Pons (tissue), 1 donor: ENCODE measurements around the gene OXLD1.
"Not testable (repeated sequence)": the region's sequence is repeated elsewhere in the genome, so short reads cannot be mapped to it uniquely, and the experiment has no call there.

Experiments
- DNase-seq: peaks from one replicate; pipeline ENCODE4 v3.0.0-alpha.2; 2016; ENCODE audit warnings: low spot score

Gene OXLD1

DNA sequence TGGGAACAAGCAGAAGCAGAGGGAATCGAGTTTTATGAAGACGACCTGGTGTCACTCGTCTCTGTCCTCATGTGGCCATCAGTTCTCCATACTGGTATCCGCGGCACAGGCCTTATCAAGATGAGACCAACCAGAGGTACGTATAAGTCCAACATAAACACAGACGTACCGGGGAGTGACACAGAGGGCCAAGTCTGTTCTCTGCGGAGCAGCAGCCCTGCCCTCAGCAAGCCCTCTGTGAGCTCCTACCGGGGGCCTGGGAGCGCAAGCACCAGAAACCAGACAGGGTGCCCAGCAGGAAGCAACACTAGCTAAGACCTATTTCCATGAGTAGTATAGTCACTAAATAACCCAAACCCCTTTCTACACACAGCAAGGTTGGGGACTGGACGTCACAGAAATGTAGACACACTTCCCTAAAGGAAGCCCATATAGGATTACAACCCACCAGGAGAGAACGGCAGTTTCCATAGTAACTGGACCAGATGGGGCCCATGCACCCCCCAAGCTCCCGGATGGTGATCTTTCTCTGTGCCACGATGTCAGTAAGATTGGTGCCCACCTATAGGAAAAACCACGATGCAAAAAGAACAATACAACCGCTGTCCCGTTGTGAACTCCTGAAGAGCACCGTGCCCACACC lies 16.3 kb upstream of the OXLD1 start:
- DNase-seq, result no peak

DNA sequence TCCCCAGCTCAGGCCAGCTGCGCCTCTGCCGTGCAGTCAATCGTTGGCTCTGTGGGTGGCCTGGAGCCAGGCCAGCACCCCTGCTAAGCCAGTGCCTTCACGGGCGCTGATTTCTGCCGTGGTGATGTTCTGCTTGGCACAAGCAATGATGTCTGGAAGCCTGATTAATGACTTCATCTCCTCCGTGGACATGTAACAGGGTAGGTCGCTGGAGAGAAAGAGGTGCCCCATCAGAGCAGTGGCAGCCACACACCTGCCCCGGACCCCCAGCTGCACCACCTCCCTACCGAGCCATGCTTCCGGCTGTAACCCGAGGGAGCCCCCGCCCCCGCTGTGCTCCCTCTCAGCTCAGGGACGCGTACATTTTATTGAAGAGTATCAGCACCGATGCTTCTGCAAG lies 15.3 kb upstream of the OXLD1 start:
- DNase-seq, result no peak

DNA sequence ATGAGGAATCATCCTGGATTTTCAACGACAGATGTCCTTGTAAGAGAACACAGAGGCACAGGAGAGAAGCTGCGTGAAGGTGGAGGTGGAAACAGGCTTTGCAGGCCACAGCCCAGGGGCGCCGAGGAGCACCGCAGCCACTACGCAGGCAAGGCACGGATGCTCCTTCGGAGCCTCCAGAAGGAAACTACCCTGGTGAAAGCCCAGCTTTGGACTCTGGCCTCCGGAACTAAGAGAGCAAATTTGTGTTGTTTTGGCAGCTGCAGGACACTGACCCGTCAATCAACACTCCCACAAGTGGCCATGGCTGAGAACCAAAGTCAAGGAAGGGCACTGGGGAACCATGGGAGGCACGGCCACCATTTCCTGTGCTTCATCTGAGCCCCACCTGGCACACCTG lies 13.7 kb upstream of the OXLD1 start:
- no peak for DNase-seq

DNA sequence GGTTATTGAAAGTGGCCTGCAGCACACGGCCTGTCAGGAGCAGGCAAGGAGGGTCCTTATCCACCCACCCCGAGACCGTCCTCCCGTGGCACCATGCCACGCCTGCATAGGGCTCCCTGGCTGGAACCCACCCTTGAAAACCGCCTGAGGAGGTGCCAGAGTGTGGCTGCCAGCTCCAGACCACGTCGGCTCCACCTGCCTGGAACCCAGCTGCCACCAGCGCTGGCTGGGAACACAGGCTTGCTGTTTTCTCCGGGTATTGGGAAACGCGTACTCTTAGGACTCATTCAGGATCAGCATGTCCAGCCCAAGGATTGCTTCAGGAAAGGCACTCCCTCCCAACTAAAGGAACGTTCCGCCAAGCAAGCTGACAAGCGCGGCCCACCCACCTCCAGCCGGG lies 10.5 kb upstream of the OXLD1 start:
- DNase-seq, result no peak

DNA sequence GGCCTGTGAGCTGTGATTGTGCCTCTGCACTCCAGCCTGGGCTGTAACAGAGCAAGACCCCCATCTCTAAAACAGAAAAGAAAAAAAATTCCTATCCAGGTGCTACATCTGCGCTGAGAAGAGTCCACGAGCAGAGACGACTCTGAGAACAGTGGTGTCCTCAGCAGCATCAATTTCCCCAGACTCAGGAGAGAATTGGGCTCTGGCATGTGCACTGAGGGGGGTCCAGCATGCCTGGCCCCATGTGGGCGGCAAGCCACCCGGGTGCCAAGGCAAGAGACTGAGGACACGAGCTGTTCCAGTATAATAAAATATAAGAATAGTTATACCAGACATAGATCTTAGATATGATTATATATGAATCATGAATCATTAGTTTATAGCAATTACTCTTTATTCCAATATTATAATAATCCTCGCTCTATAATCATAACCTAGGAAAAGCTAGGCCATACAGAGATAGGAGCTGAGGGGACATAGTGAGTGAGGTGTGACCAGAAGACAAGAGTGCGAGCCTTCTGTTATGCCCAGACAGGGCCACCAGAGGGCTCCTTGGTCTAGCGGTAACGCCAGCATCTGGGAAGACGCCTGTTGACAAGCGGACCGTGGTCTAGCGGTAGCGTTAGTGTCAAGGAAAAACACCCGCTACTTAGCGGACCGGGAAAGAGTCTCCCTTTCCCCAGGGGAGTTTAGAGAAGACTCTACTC lies 9.3 kb upstream of the OXLD1 start:
- not testable (repeated sequence) for DNase-seq

DNA sequence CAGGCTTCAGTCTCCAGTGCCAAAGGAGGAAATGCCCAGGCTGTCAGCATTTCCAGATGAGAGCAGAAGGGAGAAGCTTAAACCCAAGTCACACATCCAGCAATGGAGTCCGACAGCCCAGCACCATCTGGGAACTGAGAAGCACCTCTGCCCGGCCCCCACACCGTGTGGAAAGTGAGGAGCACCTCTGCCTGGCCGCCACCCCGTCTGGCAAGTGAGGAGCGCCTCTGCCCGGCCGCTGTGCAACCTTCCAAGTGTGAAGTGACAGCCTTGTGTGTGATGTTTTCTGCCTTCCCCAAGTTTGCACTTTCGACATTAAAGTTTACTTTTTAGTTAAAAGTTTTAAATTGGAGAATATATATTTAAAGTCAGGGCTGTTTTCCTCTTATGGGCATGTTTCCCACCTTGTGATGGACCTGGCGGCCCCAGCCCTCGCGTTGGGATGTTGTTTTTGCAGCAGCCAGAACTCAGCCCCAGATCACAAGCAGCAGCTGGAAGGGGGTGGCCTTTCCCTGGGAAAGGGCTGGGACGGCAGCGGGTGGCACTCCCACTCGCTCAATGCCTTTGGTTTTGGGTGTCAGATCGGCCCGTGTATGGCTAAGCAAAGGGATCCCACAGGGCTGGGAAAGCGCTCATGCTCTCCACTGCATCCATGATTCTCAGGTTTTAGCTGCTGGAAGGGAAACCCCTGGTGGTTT lies 7.3 kb upstream of the OXLD1 start:
- no peak for DNase-seq

DNA sequence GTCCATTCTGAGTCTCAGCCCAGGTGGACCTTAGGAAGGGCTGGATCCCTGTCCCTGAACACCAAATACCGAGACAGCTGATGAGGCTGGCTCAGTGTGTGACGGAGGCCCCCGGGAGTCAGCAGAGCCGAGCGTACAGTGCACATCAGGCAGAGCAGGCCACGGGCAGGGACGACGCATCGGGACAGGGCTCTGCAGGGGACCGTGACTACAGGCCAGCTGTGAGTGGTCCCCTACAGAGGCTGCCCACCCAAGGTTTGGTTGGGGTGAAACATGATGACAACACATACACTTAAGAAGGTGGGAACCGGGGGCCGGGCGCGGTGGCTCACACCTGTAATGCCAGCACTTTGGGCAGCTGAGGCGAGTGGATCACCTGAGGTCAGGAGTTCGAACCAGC lies 6.5 kb upstream of the OXLD1 start:
- DNase-seq, result no peak

DNA sequence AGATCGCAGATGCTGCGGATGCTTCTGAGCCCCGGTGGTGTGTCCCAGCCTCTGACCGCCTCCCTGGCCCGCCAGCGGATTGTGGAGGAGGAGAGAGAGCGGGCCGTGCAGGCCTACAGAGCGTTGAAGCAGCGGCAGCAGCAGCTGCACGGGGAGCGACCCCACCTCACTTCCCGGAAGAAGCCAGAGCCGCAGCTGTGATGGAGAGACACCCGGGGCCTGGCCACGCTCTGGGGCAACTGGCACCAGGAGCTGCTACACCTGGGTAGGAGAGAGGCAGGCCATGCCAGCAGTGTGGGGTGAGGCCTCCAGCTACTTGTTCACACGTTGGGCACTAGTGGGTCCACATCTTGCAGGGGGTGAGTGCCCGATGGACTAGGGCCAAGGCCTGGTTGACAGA lies 6.1 kb upstream of the OXLD1 start:
- DNase-seq, result no peak

DNA sequence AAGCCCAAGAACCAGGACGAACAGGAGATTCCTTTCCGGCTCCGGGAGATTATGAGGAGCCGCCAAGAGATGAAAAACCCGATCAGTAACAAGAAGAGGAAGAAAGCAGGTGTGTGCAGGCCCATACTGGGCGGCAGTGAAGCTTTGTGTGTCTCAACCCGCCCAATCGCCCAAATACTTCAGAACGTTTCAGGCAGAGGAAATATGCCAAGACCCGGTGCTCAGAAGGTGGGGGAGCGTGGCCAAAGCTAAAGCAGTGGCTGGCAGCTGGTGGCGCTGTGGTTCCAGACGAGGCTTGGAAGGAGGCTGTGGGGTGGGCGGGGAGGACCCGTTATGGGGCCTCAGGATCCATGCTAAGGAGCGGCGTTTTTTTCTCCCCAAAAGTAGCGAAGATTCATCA lies 1.3 kb upstream of the OXLD1 start:
- no peak for DNase-seq

DNA sequence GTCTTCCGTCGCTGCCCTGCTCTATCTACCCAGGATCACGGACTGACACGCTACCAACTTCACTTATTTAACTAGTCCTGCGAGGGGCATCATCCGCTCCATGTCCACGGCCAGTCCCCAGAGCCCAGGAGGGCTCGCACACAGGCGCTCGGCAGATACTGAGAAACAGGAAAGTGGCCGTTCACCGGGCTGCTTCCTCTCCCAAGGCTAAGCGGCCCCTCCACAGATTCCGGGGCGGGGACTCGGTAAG lies 388 bp downstream of the OXLD1 start:
- no peak for DNase-seq

DNA sequence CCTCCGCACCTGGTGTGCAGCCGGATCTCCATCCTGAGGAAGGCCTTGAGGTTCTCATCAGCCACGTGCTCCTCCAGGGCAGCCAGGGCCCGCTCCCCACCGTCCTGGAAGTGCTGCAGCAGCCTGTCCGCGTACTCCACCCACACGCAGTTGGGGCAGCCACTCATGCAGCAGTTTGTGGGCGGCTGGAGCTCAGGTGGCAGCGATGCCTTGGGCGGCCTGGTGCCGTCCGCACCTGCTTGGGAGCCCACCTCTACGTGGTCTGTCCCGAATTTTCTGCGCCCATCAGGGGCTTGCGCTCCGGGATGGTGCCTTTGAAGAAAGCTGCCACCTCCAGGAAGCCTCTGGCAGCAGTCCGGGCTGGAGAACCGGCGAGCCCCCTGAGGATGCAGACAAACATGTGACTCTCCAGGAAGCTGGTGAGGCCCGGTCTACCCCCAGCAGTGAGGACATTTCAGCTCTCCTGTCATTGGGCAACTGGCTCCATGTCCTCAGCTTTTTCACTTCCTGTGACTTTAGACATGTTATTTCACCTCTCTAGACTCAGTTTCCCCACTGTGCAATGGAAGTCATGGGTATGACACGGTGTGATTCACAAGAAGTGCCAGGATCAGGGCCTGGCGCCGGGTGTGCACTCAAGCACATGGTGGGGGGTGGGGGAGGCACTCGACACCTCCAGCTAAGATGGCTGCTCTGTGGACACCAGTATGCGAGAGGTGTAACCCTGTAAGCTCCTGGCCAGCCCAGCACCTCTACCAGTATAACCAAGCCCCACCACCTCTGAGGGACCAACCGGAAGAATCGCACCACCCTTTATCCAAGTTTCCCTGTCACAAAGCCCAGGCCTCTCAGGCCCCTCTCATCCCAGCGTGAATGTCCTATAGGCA lies 957 bp downstream of the OXLD1 start:
- DNase-seq, result no peak

DNA sequence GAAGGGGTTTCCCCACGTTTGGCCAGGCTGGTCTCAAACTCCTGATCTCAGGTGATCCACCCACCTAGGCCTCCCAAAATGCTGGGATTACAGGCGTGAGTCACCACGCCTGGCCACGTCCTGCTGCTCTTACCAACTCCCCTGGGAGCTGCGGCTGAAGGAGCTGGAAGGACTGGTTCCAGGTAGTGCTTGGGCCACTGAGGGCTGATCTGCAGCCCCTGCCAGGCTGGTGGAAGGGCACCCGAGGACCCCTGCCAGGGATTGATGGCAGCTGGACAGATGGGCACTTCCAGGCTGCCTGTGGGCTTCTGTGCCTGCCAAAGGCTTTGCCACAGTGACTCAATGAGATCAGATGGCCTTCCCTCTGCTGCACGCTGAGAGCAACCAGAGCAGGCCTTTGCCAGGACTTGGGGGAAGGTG lies 2.3 kb downstream of the OXLD1 start:
- no peak for DNase-seq

DNA sequence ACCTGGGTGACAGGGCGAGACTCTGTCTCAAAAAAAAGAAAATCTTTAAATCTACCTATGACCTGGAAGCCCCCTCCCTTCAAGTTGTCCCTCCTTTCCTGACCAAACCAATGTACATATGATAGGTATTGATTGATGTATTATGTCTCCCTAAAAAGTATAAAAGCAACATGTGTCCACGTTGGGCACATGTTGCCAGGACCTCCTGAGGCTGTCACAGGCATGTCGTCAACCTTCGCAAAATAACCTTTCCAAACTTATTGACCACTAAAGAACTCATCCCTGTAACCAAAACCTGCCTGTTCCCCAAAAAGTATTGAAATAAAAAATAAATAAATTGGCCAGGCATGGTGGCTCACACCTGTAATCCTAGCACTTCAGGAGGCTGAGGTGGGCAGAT lies 4.4 kb downstream of the OXLD1 start:
- no peak for DNase-seq

DNA sequence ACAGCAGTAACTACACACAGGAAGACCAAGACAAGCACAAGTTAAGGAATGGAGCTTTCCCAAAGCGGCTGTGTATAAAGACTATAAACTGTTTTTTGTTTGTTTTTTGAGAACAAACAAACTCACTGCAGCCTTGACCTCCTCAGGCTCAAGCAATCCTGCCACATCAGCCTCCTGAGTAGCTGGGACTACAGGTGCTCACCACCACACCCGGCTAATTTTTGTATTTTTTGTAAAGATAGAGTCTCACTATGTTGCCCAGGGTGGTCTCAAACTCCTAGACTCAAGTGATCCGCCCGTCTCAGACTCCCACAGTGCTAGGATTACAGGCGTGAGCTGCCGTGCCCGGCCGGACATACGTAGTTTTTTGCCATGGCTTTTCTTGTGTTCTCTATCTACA lies 6.0 kb downstream of the OXLD1 start:
- DNase-seq, result no peak

DNA sequence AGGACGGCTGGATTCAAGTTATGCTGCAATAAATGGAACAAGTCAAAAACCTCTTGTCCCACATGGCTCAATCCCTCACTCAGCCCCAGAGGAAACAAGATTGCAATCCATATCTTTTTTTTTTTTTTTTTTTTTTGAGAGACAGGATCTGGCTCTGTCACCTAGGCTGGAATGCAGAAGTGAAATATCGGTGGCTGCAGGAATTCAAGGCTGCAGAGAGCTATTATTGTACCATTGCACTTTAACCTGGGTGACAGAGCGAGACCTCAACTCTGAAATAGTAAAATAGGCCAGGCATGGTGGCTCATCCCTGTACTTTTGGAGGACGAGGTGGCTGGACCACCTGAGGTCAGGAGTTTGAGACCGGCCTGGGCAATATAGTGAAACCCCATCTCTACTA lies 7.4 kb downstream of the OXLD1 start:
- no peak for DNase-seq

DNA sequence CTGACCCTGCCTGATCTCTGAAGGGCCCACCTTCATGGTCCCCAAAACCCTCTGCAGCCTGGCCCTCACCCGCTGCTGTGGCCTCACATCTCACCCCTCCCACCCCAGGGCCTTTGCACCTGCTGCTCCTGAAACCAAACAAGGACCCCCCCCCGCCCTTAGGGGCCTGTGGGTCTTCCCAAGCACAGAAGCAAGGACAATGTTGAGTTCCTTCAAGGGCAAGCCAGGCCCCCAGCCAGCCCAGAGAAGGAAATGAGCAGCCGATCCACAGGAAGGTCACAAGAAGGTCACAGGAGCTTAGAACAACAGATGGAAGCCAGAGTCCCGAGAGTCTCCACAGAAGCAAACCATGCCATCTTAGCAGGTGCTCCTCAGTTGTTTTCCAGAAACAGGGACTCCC lies 9.6 kb downstream of the OXLD1 start:
- DNase-seq, result no peak

DNA sequence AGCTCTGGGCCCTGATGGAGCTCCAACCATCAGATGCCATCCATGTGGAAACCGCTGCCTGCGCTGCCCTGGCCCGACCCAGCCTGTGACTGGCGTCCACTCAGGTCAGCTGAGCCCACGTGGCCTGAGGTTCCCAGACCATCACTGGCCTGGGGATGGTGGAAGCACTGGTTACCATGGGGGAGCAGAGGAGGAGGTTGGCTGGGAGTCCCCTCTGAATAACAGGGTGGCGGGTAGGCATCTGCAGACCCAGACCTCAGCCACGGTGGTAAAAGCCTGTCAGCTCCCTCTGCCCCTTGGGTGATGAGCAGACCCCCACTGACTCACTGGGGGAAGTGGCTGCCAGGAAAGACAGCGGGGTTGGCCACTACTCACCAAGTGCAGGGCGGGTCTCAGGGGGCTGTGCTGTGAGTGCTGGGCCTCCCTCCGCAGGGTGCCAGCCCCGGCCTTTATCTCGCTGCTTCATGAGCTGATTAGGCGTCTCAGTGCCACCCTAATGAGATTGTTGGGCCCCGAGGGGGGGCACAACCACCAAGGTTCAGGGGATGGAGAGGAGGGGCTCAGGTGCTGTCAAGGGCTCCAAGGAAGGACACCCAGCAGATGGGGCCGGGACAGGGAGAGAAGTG lies 10.2 kb downstream of the OXLD1 start, which contains the start of gene PDE6G:
PDE6G (minus strand) TSS at position 425 of the 626 bp plus-strand sequence. CDS start 3,237 bp downstream, outside the sequence.
- DNase-seq, result no peak

DNA sequence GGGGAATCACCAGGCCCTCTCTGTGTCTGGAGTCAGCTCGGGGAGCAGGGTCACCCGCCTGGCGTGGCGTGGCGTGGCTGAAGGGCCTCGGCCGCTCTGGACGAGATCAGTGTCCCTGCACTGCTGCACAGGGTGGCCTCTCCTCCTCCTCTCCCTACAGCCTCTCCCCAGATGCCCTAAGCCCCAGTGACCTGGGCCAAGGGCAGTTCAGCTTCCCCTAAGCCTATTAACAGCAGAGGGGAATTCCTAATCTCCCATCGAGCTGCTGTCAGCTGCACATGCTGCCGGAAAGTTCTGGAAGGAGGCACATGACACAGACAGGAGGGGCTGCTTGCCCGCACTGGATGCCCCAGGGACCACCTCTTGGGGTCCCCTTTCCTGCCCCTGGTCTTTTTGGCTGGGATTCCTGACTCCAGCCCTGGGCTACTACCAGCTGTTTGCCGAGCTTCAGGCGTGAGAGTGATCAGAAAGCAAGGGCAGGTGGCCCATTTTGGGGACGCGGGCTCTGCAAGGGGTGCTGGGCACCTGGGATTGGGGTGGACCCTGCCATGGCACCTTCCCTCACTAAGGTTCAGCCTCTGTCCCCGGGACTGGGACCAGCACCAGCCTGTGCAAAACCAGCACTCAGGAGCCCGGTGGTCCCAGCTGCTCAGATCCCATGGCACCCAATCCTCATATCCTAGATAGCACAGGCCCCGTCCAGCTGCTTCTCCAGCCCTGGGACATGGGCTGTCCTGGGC lies 10.9 kb downstream of the OXLD1 start:
- no peak for DNase-seq

DNA sequence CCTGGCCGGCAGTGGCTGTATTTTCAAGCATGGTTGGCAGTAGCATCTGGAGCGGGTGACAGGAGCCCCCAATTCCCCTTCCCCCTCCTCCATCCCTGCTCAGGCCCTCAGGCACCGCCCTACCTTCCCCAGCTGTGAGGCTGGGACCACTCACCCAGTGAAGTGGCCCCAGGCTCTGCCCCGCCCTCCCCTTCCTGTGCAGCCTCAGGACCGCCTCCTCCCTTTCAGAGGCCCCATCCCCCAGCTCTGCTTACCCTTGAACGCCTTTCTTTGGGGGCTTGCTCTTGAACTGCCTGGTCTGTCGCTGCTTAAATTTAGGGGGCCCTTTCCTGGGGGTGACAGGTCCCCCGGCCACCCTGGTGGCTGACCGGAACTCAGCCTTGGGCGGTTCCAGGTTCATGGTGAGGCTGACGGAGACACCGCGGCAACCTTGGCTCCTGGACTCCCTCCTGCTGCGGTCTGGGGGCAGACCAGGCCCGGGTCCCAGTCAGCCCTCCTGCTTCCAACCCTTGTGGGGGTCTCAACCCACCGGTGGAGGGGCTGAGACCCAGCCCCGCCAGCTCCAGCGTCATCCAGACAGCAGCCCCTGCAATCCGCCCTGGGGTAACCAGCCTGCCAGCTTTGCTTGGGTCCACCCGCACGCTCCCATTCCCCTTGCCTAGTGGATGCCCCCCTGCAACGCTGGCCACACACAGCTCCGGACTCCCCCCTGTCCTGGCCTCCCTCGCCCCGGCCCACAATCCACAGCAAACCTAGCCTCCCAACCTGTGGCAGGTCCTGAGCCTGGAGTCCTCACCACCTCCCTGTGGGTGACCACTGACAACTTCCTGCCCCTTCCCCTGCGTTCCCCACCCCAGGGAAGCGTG lies 13.3 kb downstream of the OXLD1 start:
- no peak for DNase-seq

DNA sequence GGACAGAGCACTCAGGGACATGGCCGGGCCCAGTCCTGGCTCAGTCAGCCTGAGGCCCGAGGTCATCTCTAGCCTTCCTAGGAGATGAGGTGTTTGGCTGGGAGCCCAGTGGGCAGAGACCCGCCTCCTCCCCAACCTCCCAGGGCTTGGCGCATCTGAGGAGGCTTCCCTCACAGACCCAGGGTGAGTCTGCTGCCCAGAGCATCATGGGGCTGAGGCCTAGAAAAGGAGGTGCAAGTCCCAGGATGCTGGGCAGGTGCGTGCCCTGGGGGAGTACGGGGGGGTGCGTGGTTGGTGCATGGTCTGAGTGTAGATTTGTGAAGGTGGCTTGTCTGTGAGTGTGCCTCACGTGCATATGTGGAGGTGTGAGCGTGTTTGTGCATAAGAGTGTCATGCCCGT lies 14.7 kb downstream of the OXLD1 start:
- no peak for DNase-seq
